Parathyroid adenoma (tissue), 2 donors: Measurements from ENCODE around the gene LETM1.

ENCODE experiments used
- H2AFZ ChIP-seq: fragments of 300-600 bp; sonication (generic); one replicate; pipeline ENCODE4 v1.7.0; 2017; ENCODE audit warnings: antibody characterized with exemption, mild to moderate bottlenecking
- H3K27ac ChIP-seq: fragments of 300-600 bp; sonication (generic); one replicate; pipeline ENCODE4 v1.7.0; 2017
- H3K27me3 ChIP-seq: fragments of 300-600 bp; sonication (generic); one replicate; pipeline ENCODE4 v1.7.0; 2017; ENCODE audit warnings: low read length; ENCODE audit not compliant: control insufficient read depth, insufficient read depth
- H3K36me3 ChIP-seq: fragments of 300-600 bp; sonication (generic); one replicate; pipeline ENCODE4 v1.7.0; 2017; ENCODE audit warnings: low read length; ENCODE audit not compliant: control insufficient read depth, insufficient read depth
- H3K4me1 ChIP-seq: fragments of 300-600 bp; sonication (generic); one replicate; pipeline ENCODE4 v1.7.0; 2017; ENCODE audit warnings: control low read depth
- H3K4me2 ChIP-seq: fragments of 300-600 bp; sonication (generic); one replicate; pipeline ENCODE4 v1.7.0; 2017; ENCODE audit warnings: low read length
- H3K4me3 ChIP-seq: fragments of 300-600 bp; sonication (generic); one replicate; pipeline ENCODE4 v1.7.0; 2017; ENCODE audit warnings: low read depth, low read length
- H3K79me2 ChIP-seq: fragments of 300-600 bp; sonication (generic); one replicate; pipeline ENCODE4 v1.7.0; 2017; ENCODE audit warnings: control low read depth
- H3K9ac ChIP-seq: fragments of 300-600 bp; sonication (generic); one replicate; pipeline ENCODE4 v1.7.0; 2017; ENCODE audit warnings: mild to moderate bottlenecking
- H3K9me3 ChIP-seq: fragments of 300-600 bp; sonication (generic); one replicate; pipeline ENCODE4 v1.7.0; 2017; ENCODE audit warnings: low read length; ENCODE audit not compliant: control insufficient read depth
- TF ChIP-seq, protein P1 (sequence below): fragments of 300-600 bp; sonication (generic); IDR thresholded peaks from one replicate; pipeline ENCODE4 v1.7.0; 2017; ENCODE audit warnings: antibody characterized with exemption, mild to moderate bottlenecking
- donor health status: primary hyperparathyroidism.

LETM1 gene

DNA sequence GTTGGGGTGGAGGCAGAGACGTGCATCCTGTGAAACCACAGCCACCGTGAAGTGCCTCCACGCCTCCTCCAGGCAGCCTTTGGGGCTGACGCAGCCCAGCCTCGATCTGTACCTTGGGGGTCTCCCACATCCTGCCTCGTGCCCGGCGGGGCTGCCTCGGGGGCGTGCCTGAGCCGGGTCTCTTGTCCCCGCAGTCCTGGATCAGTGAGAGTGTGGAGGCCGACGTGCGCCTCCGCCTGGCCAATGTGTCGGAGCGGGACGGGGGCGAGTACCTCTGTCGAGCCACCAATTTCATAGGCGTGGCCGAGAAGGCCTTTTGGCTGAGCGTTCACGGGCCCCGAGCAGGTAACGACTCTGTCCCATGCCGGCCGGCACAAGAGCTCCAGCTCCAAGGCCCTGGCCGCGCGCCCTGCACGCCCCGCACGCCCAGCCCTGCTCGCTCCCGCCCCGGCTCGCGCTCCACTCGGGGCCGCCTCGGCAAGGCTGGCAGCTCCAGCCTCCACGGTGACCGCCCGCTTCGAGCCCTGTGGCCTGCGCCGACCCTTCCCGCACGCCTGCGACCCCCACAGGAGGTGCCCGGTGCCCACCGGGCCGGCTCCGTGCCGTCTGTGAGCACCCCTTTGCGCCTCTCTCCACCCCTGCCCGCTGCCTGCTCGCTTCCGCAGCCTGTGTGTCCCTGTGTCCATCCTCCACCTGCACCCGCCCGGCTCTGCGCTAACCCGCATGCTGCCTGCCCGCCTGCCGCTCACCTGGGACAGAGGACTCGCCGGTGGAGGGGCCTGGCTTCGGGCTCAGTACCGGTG lies 53.0 kb downstream of the LETM1 start:
- H3K27me3 ChIP-seq, result no peaks in the 10 kb centered on the region
- no peaks in the 10 kb centered on the region for H3K36me3 ChIP-seq
- no peak overlapping the region for H3K4me3 ChIP-seq
- TF ChIP-seq, protein P1, sequence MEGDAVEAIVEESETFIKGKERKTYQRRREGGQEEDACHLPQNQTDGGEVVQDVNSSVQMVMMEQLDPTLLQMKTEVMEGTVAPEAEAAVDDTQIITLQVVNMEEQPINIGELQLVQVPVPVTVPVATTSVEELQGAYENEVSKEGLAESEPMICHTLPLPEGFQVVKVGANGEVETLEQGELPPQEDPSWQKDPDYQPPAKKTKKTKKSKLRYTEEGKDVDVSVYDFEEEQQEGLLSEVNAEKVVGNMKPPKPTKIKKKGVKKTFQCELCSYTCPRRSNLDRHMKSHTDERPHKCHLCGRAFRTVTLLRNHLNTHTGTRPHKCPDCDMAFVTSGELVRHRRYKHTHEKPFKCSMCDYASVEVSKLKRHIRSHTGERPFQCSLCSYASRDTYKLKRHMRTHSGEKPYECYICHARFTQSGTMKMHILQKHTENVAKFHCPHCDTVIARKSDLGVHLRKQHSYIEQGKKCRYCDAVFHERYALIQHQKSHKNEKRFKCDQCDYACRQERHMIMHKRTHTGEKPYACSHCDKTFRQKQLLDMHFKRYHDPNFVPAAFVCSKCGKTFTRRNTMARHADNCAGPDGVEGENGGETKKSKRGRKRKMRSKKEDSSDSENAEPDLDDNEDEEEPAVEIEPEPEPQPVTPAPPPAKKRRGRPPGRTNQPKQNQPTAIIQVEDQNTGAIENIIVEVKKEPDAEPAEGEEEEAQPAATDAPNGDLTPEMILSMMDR, result no peak
- no peak overlapping the region for H3K9ac ChIP-seq
- H3K4me2 ChIP-seq, result no peak overlapping the region
- no peak overlapping the region for H3K27ac ChIP-seq
- no peaks in the 10 kb centered on the region for H3K9me3 ChIP-seq
- H3K79me2 ChIP-seq, result no peaks in the 10 kb centered on the region
- no peaks in the 10 kb centered on the region for H3K4me1 ChIP-seq
- H2AFZ ChIP-seq, result no peak overlapping the region

DNA sequence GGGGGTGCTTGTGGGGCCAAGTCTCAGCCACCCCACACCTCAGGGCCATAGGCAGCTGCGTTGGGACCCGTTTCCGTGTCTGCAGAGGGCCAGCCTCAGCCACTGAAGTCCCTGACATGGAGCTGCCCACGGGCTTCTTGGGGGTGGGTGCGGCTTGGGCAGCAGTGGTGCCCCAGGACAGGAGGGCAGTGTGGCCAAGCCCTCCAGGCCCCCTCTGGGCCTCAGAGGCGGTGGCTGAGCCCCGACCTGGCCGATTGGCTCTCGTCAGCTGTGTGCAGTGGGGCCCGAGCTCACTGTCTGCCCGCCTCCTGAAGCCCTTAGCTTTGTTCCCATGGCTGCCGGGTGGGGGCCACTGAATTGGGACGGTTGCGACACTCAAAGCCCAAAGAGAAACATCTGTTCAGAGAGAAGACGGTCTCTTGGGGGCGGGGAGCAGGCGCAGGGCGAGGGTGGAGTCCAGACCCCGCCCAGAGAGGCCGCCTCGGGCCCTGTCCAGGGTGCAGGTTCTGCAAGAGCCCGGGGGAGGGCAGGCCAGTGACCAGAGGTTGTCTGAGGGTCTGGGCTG lies 53.7 kb downstream of the LETM1 start:
- Histone ChIP-seq H3K9me3 (no peaks in the 10 kb centered on the region), H3K9ac (no peak overlapping the region), H3K27ac (no peak overlapping the region), H3K36me3 (no peaks in the 10 kb centered on the region), H2AFZ (no peak overlapping the region), H3K4me3 (no peak overlapping the region), H3K27me3 (no peaks in the 10 kb centered on the region), H3K4me1 (no peaks in the 10 kb centered on the region), H3K79me2 (no peaks in the 10 kb centered on the region), H3K4me2 (no peak overlapping the region)
- TF ChIP-seq, protein P1, result no peak

DNA sequence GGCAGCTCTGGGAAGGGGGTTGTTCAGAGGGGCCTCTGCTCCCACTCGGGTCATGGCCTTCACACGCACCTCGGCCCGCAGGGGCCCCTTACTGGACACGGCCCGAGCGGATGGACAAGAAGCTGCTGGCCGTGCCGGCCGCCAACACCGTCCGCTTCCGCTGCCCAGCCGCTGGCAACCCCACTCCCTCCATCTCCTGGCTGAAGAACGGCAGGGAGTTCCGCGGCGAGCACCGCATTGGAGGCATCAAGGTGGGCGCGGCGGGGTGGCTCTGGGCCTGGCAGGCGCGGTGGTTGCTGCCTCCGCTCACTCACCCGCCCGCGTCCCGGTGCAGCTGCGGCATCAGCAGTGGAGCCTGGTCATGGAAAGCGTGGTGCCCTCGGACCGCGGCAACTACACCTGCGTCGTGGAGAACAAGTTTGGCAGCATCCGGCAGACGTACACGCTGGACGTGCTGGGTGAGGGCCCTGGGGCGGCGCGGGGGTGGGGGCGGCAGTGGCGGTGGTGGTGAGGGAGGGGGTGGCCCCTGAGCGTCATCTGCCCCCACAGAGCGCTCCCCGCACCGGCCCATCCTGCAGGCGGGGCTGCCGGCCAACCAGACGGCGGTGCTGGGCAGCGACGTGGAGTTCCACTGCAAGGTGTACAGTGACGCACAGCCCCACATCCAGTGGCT lies 54.5 kb downstream of the LETM1 start:
- H2AFZ ChIP-seq, result no peak overlapping the region
- H3K36me3 ChIP-seq, result no peaks in the 10 kb centered on the region
- no peak overlapping the region for H3K9ac ChIP-seq
- no peaks in the 10 kb centered on the region for H3K79me2 ChIP-seq
- H3K9me3 ChIP-seq, result no peaks in the 10 kb centered on the region
- H3K4me1 ChIP-seq, result no peaks in the 10 kb centered on the region
- TF ChIP-seq, protein P1, result no peak
- no peak overlapping the region for H3K27ac ChIP-seq
- H3K4me3 ChIP-seq, result no peak overlapping the region
- no peak overlapping the region for H3K4me2 ChIP-seq
- H3K27me3 ChIP-seq, result no peaks in the 10 kb centered on the region

DNA sequence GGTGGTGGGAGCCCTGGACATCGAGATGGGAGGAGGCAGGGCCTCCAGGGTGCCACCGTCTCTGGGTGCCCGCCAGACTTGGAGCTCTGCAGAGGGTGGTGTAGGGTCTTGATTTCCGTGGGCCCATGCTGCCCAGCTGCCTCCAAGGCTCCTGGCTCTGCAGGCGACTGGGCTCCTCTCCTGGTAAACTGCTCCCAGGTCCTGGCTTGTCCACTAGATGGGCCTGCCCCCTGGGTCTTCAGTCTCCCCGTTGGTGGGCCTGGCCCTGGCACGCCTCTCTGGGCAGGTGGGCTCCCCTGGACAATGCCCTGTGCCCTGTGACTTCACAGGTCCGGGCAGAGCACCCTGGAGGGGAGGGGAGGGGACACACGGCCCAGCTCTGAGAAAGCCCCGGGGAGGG lies 55.2 kb downstream of the LETM1 start:
- Histone ChIP-seq H2AFZ (no peak overlapping the region), H3K4me1 (no peaks in the 10 kb centered on the region), H3K9me3 (no peaks in the 10 kb centered on the region), H3K4me3 (no peak overlapping the region), H3K36me3 (no peaks in the 10 kb centered on the region), H3K27me3 (no peaks in the 10 kb centered on the region), H3K4me2 (no peak overlapping the region), H3K9ac (no peak overlapping the region), H3K27ac (no peak overlapping the region), H3K79me2 (no peaks in the 10 kb centered on the region)
- TF ChIP-seq, protein P1, result no peak
